ENCODE measurements around the gene ID2. TPM values are rescaled to one million over a fixed set of nuclear protein-coding genes. Genes with fewer than 3 reads are reported as not detected.

Gene ID2
- total and polyA plus RNA-seq, 7 donors = 4.1 to 33.0 (median 14.7) TPM

DNA sequence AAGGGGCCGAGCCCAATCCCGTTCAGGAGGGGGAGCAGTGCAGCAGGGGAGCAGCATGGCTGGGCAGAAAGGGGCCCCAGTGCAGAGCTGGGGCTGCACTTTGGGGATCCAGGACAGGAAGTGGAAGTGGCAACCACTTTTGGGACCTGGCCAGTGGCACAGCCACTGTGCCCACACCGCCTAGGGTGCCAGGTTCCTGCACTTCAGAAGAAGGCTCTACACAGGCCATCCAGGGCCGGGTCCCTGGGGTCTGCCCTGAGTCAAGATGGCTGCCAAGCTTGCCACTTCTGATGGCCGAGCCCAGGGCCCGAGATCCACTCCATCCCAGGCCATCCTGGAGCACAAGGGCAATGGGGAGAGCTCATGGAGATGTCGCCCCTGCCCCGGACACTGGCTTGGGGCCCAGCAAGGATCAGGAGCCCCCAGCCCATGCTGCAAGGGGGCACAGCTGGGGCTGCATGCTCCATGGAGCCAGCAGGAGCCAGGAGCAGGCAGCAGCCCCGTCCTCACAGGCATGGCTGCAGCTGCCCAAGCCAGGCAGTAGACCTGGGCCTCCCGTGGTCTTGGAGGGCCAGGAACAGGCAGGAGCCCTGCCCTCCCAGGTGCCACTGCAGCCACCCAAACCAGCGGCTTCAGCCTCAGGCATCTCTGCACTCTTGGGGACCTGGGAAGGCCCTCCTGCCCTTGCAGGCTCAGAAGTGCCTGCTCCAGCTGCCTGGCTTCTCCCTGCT, 35.0 kb upstream of the ID2 start:
- no peaks in the 10 kb centered on the region for H3K36me3 ChIP-seq (ENCODE audit: insufficient read depth in 1 of 2, low read depth in 1 of 2)
- H3K27ac ChIP-seq = no peak overlapping the region
- no peaks in the 10 kb centered on the region for H3K4me1 ChIP-seq
- no peak for ATAC-seq
- TF ChIP-seq, protein P1, sequence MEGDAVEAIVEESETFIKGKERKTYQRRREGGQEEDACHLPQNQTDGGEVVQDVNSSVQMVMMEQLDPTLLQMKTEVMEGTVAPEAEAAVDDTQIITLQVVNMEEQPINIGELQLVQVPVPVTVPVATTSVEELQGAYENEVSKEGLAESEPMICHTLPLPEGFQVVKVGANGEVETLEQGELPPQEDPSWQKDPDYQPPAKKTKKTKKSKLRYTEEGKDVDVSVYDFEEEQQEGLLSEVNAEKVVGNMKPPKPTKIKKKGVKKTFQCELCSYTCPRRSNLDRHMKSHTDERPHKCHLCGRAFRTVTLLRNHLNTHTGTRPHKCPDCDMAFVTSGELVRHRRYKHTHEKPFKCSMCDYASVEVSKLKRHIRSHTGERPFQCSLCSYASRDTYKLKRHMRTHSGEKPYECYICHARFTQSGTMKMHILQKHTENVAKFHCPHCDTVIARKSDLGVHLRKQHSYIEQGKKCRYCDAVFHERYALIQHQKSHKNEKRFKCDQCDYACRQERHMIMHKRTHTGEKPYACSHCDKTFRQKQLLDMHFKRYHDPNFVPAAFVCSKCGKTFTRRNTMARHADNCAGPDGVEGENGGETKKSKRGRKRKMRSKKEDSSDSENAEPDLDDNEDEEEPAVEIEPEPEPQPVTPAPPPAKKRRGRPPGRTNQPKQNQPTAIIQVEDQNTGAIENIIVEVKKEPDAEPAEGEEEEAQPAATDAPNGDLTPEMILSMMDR (IDR thresholded peaks at IDR 0.05) = no peak
- 93 to 96% (median 94%) methylated on average over 9 to 11 of the region's 11 CpGs for WGBS, 3 donors
- H3K4me3 ChIP-seq = no peak overlapping the region
- intact Hi-C loops (cut with DNase I) = no loop called here
- H3K9me3 ChIP-seq = no peaks in the 10 kb centered on the region
- no peak for DNase-seq
- no peaks in the 10 kb centered on the region for H3K27me3 ChIP-seq (ENCODE audit: insufficient read depth in 3 of 3, low read length in 2 of 3)

DNA sequence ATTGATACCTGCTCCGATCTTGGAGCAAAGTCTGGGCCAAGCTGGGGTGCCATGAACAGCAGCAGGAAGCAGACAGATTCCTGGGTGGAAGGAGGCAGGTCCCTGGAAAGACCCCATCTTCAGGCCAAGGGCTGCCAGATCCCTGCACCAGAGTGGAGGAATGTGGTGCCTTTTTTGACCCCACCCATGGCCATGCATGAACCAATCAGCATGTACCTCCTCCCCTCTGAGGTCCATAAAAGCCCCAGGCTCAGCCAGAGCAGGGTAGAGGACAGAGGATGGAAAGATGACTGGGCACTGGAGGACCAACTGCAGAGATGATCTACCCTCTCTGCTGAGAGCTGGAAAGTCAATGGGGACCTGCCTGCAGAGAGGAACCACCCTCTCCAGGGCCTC, 34.4 kb upstream of the ID2 start:
- Histone ChIP-seq H3K27ac (no peak overlapping the region), H3K36me3 (ENCODE audit: insufficient read depth in 1 of 2, low read depth in 1 of 2) (no peaks in the 10 kb centered on the region), H3K4me1 (no peaks in the 10 kb centered on the region), H3K4me3 (no peak overlapping the region), H3K9me3 (no peaks in the 10 kb centered on the region), H3K27me3 (ENCODE audit: insufficient read depth in 3 of 3, low read length in 2 of 3) (no peaks in the 10 kb centered on the region)
- 90 to 100% (median 93%) methylated on average over 1 of the region's 1 CpG for WGBS, 3 donors
- ATAC-seq (no peak), DNase-seq (no peak)
- intact Hi-C loops (cut with DNase I) = no loop called here
- TF ChIP-seq, protein P1 (IDR thresholded peaks at IDR 0.05) = no peak

DNA sequence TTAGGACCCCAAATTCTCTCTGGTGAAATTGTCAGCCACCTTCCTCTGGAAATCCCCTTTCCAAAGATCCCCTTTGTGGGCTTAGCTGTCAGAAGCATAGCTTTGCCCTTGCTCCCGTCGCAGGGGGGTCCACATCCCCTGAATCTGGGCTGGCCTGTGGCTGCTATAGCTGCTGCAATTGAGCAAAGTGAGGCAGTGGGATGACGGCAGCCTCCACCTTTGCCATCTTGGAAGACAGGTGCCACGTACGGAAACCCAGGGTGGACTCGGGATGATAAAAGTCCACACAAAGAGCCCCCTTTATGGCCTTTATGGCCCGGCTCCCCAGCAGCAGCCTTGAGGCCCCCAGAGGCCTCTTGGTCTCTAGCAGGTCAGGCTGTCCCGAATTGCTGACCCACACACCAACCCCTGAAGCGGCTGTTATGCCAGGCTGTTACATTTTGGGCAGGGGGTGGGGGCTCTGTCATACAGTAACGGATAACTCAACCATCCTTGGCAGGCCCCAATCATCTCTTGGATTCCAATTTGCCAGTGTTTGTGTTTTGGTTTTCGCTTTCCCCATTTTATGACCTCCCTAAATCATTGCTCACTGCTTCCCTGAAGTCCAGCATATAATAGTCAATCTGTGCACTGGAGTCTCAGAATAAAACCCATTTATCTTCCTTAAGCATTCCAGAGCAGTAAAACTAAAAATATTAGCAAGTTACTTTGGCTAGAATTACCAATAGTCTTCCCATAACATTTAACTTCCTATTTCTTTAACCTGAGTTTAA, 33.2 kb upstream of the ID2 start:
- intact Hi-C loops (cut with DNase I) = no loop called here
- H3K4me3 ChIP-seq = no peak overlapping the region
- DNase-seq (no peak), ATAC-seq (no peak)
- no peak overlapping the region for H3K27ac ChIP-seq
- no peaks in the 10 kb centered on the region for H3K27me3 ChIP-seq (ENCODE audit: insufficient read depth in 3 of 3, low read length in 2 of 3)
- WGBS, 3 donors = 87 to 93% (median 91%) methylated on average over 11 of the region's 11 CpGs
- no peaks in the 10 kb centered on the region for H3K9me3 ChIP-seq
- H3K4me1 ChIP-seq = no peaks in the 10 kb centered on the region
- TF ChIP-seq, protein P1 (IDR thresholded peaks at IDR 0.05) = no peak
- H3K36me3 ChIP-seq (ENCODE audit: insufficient read depth in 1 of 2, low read depth in 1 of 2) = no peaks in the 10 kb centered on the region

DNA sequence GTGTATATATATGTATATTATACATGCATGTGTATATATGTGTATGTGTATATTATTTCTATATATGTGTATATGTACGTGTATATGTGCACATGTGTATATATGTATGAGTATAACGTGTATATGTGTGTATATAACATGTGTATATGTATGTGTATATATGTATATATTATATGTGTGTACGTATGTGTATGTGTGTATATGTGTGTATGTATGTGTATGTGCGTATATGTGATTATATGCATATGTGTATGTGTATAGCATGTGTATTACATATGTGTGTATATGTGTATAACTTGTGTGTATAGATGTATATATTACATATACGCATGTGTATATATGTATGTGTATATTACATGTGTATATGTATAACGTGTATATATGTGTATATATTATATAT, 32.1 kb upstream of the ID2 start:
- intact Hi-C loops (cut with DNase I) = no loop called here
- H3K4me3 ChIP-seq = no peak overlapping the region
- no peaks in the 10 kb centered on the region for H3K36me3 ChIP-seq (ENCODE audit: insufficient read depth in 1 of 2, low read depth in 1 of 2)
- no peak overlapping the region for H3K27ac ChIP-seq
- TF ChIP-seq, protein P1 (IDR thresholded peaks at IDR 0.05) = no peak
- ATAC-seq = no peak
- no peaks in the 10 kb centered on the region for H3K9me3 ChIP-seq
- H3K27me3 ChIP-seq (ENCODE audit: insufficient read depth in 3 of 3, low read length in 2 of 3) = no peaks in the 10 kb centered on the region
- no peak for DNase-seq
- WGBS, 3 donors = 80 to 91% (median 88%) methylated on average over 6 of the region's 6 CpGs
- H3K4me1 ChIP-seq = no peaks in the 10 kb centered on the region
